Hepatocyte (in vitro differentiated cells): Measurements from ENCODE around the gene STMN3. TPM values are rescaled to one million over a fixed set of nuclear protein-coding genes. Genes with fewer than 3 reads are reported as not detected.

Experiments
- DNase-seq: peaks from one replicate; pipeline ENCODE4 v3.0.0-alpha.2; 2016; ENCODE audit warnings: low spot score
- H2AFZ ChIP-seq: fragments of 200-600 bp; sonication (generic); 2 replicates; pipeline ENCODE4 v1.6.0; 2016; ENCODE audit warnings: antibody characterized with exemption, mild to moderate bottlenecking
- H3K27ac ChIP-seq: fragments of 200-600 bp; sonication (generic); 2 replicates; pipeline ENCODE4 v1.5.1; 2016; ENCODE audit warnings: mild to moderate bottlenecking
- H3K27me3 ChIP-seq: fragments of 200-600 bp; sonication (generic); 2 replicates; pipeline ENCODE4 v1.6.1; 2016
- H3K36me3 ChIP-seq: fragments of 200-600 bp; sonication (generic); replicated peaks from 2 replicates; pipeline ENCODE4 v1.5.1; 2016; ENCODE audit warnings: low read depth; ENCODE audit not compliant: insufficient read depth
- H3K4me1 ChIP-seq: fragments of 200-600 bp; sonication (generic); 2 replicates; pipeline ENCODE4 v1.5.1; 2016; ENCODE audit warnings: mild to moderate bottlenecking, moderate library complexity; ENCODE audit not compliant: insufficient read depth
- H3K4me2 ChIP-seq: fragments of 200-600 bp; sonication (generic); 2 replicates; pipeline ENCODE4 v1.6.0; 2016
- H3K4me3 ChIP-seq: fragments of 200-600 bp; sonication (generic); 2 replicates; pipeline ENCODE4 v1.5.1; 2016; ENCODE audit warnings: mild to moderate bottlenecking
- H3K79me2 ChIP-seq: fragments of 200-600 bp; sonication (generic); 2 replicates; pipeline ENCODE4 v1.6.0; 2017; ENCODE audit warnings: mild to moderate bottlenecking
- H3K9me2 ChIP-seq: fragments of 200-600 bp; sonication (generic); replicated peaks from 2 replicates; pipeline ENCODE4 v1.6.0; 2017; ENCODE audit warnings: mild to moderate bottlenecking; ENCODE audit not compliant: insufficient read depth
- H3K9me3 ChIP-seq: fragments of 200-600 bp; sonication (generic); 2 replicates; pipeline ENCODE4 v1.5.1; 2016; ENCODE audit warnings: low read depth, mild to moderate bottlenecking
- H4K20me1 ChIP-seq: fragments of 200-600 bp; sonication (generic); 2 replicates; pipeline ENCODE4 v1.6.0; 2016; ENCODE audit warnings: mild to moderate bottlenecking; ENCODE audit not compliant: insufficient read depth, poor library complexity, severe bottlenecking
- CTCF ChIP-seq: fragments of 200-600 bp; sonication (generic); IDR thresholded peaks from 2 replicates; pipeline ENCODE4 v1.5.1; 2016; ENCODE audit warnings: antibody characterized with exemption, mild to moderate bottlenecking; ENCODE audit not compliant: poor library complexity
- EZH2 ChIP-seq: fragments of 200-600 bp; sonication (generic); IDR thresholded peaks from 2 replicates; pipeline ENCODE4 v1.6.1; 2016; ENCODE audit warnings: antibody characterized with exemption, mild to moderate bottlenecking, borderline replicate concordance
- EZH2phosphoT487 ChIP-seq: fragments of 200-600 bp; sonication (generic); IDR thresholded peaks from one replicate; pipeline ENCODE4 v1.6.1; 2018; ENCODE audit warnings: antibody characterized with exemption, mild to moderate bottlenecking, low read depth, moderate library complexity; ENCODE audit not compliant: unreplicated experiment, severe bottlenecking
- WGBS: methylation state at CpG from one replicate; pipeline ENCODE4 v1.1.6; 2016; ENCODE audit warnings: low lambda C conversion rate; ENCODE audit errors: missing lambda C conversion rate; 5-methylcytosine and 5-hydroxymethylcytosine counted together
- polyA plus RNA-seq: library from polyadenylated mRNA; unstranded; fragments of >200 nt; fragmentation: Nextera tagmentation; extraction: Ambion mirVana; gene quantifications from 2 replicates; pipeline ENCODE4 v1.2.1, GENCODE V29; 2016
- total RNA-seq: library from RNA; depleted of rRNA; stranded (reverse); fragments of >200 nt; gene quantifications from 2 replicates; pipeline ENCODE4 v1.2.3, GENCODE V29; 2014

The STMN3 gene
- total and polyA plus RNA-seq, 2 experiments from 2014 or later: 14.4 to 18.2 TPM

- Histone ChIP-seq H3K9me3 (no peaks in the 10 kb centered on the region), H4K20me1 (no peaks in the 10 kb centered on the region), H2AFZ (no peak overlapping the region), H3K4me1 (no peaks in the 10 kb centered on the region), H3K79me2 (no peaks in the 10 kb centered on the region), H3K27me3 (no peaks in the 10 kb centered on the region), H3K9me2 (no peaks in the 10 kb centered on the region), H3K4me3 (no peak overlapping the region), H3K27ac (no peak overlapping the region), H3K36me3 (no peaks in the 10 kb centered on the region), H3K4me2 (no peak overlapping the region)
- TF ChIP-seq EZH2phosphoT487 (no peak), CTCF (no peak), EZH2 (no peak)
- DNase-seq: no peak
- WGBS: 100% methylated on average over 3 of the region's 16 CpGs
These were observed 14.6 kb upstream of the STMN3 start for GRCh38 chr20:63667858-63668257.

GRCh38 chr20:63665708-63666107, 12.5 kb upstream of the STMN3 start:
- no peak for DNase-seq
- H3K36me3 ChIP-seq: no peaks in the 10 kb centered on the region
- no peak for TF ChIP-seq EZH2
- no peak for TF ChIP-seq CTCF
- no peak for TF ChIP-seq EZH2phosphoT487
- no peaks in the 10 kb centered on the region for H3K9me3 ChIP-seq
- H3K79me2 ChIP-seq: peaks cover 3% of the 10 kb centered on the region
- no peaks in the 10 kb centered on the region for H3K4me1 ChIP-seq
- no peak overlapping the region for H3K4me3 ChIP-seq
- no peak overlapping the region for H3K4me2 ChIP-seq
- no peaks in the 10 kb centered on the region for H4K20me1 ChIP-seq
- no peak overlapping the region for H3K27ac ChIP-seq
- 95% methylated on average over 13 of the region's 14 CpGs for WGBS
- no peaks in the 10 kb centered on the region for H3K27me3 ChIP-seq
- H2AFZ ChIP-seq: no peak overlapping the region
- no peaks in the 10 kb centered on the region for H3K9me2 ChIP-seq

- no peak for TF ChIP-seq EZH2
- TF ChIP-seq EZH2phosphoT487: no peak
- no peak for TF ChIP-seq CTCF
- no peaks in the 10 kb centered on the region for H3K9me2 ChIP-seq
- no peaks in the 10 kb centered on the region for H3K4me1 ChIP-seq
- 88% methylated on average over 18 of the region's 18 CpGs for WGBS
- H3K27me3 ChIP-seq: no peaks in the 10 kb centered on the region
- no peaks in the 10 kb centered on the region for H4K20me1 ChIP-seq
- no peak overlapping the region for H3K4me2 ChIP-seq
- no peak for DNase-seq
- H2AFZ ChIP-seq: no peak overlapping the region
- H3K27ac ChIP-seq: no peak overlapping the region
- H3K36me3 ChIP-seq: no peaks in the 10 kb centered on the region
- H3K4me3 ChIP-seq: no peak overlapping the region
- H3K9me3 ChIP-seq: no peaks in the 10 kb centered on the region
- peaks cover 4% of the 10 kb centered on the region for H3K79me2 ChIP-seq
These were observed 11.8 kb upstream of the STMN3 start for GRCh38 chr20:63664861-63665594.
